Central memory CD8-positive, alpha-beta T cell (primary cell): ENCODE results near the gene CDK5RAP2.
"Not testable (repeated sequence)": the region's sequence is repeated elsewhere in the genome, so short reads cannot be mapped to it uniquely, and the experiment has no call there.

Experiments
- ATAC-seq: fragments of 150-1000 bp; cut with Tn5 transposase; replicated peaks from 2 replicates; pipeline ENCODE4 v1.10.0; 2022; ENCODE audit warnings: mild to moderate bottlenecking, moderate FRiP score, moderate number of reproducible peaks; ENCODE audit not compliant: poor library complexity, severe bottlenecking; ENCODE audit errors: extremely low read depth
- DNase-seq, 2 donors: peaks; one replicate each; pipeline ENCODE4 v3.0.0; 2021; ENCODE audit warnings: low spot score in 2 of 2
- H3K27ac Mint-ChIP-seq: one replicate; pipeline ENCODE4 v1.8.0; 2022; ENCODE audit warnings: low read depth, mild to moderate bottlenecking, moderate library complexity, mixed read lengths
- H3K27me3 Mint-ChIP-seq: one replicate; pipeline ENCODE4 v1.8.0; 2022; ENCODE audit warnings: mixed read lengths
- H3K36me3 Mint-ChIP-seq: one replicate; pipeline ENCODE4 v1.8.0; 2022; ENCODE audit warnings: mild to moderate bottlenecking, moderate library complexity, mixed read lengths; ENCODE audit not compliant: insufficient read depth
- H3K4me1 Mint-ChIP-seq: one replicate; pipeline ENCODE4 v1.8.0; 2022; ENCODE audit warnings: mixed read lengths
- H3K4me3 Mint-ChIP-seq: one replicate; pipeline ENCODE4 v1.8.0; 2022; ENCODE audit warnings: mild to moderate bottlenecking, moderate library complexity, mixed read lengths
- H3K9me3 Mint-ChIP-seq: one replicate; pipeline ENCODE4 v1.8.0; 2022; ENCODE audit warnings: mixed read lengths

Gene CDK5RAP2

GRCh38 chr9:120515996-120516395, 64.0 kb downstream of the CDK5RAP2 start:
- DNase-seq, H3K27ac Mint-ChIP-seq, H3K9me3 Mint-ChIP-seq, H3K4me3 Mint-ChIP-seq, ATAC-seq, H3K27me3 Mint-ChIP-seq: not testable (repeated sequence)
- H3K36me3 Mint-ChIP-seq, result peaks cover 42% of the 10 kb centered on the region
- peaks cover 11% of the 10 kb centered on the region for H3K4me1 Mint-ChIP-seq

GRCh38 chr9:120515481-120515880, 64.5 kb downstream of the CDK5RAP2 start:
- H3K4me3 Mint-ChIP-seq, ATAC-seq, H3K9me3 Mint-ChIP-seq, DNase-seq, H3K27me3 Mint-ChIP-seq, H3K27ac Mint-ChIP-seq: not testable (repeated sequence)
- Mint-ChIP-seq H3K4me1 (peaks cover 12% of the 10 kb centered on the region), H3K36me3 (peaks cover 43% of the 10 kb centered on the region)

- ATAC-seq, result no peak
- no peak overlapping the region for H3K27ac Mint-ChIP-seq
- no peaks in the 10 kb centered on the region for H3K27me3 Mint-ChIP-seq
- peaks cover 37% of the 10 kb centered on the region for H3K36me3 Mint-ChIP-seq
- no peak overlapping the region for H3K4me3 Mint-ChIP-seq
- H3K9me3 Mint-ChIP-seq, result no peaks in the 10 kb centered on the region
- peaks cover 15% of the 10 kb centered on the region for H3K4me1 Mint-ChIP-seq
- DNase-seq, result no peak
These were observed 65.6 kb downstream of the CDK5RAP2 start for GRCh38 chr9:120514405-120514804.

GRCh38 chr9:120513825-120514396, 66.1 kb downstream of the CDK5RAP2 start:
- H3K27ac Mint-ChIP-seq, result no peak overlapping the region

GRCh38 chr9:120510816-120511215, 69.2 kb downstream of the CDK5RAP2 start:
- H3K27ac Mint-ChIP-seq, result no peak overlapping the region
- H3K9me3 Mint-ChIP-seq, result no peaks in the 10 kb centered on the region

More at GRCh38 chr9:120513825-120514396, 66.1 kb downstream of the CDK5RAP2 start:
- Mint-ChIP-seq H3K27me3 (no peaks in the 10 kb centered on the region), H3K4me3 (no peak overlapping the region), H3K9me3 (no peaks in the 10 kb centered on the region), H3K36me3 (peaks cover 37% of the 10 kb centered on the region), H3K4me1 (peaks cover 15% of the 10 kb centered on the region)
- DNase-seq, result no peak
- ATAC-seq, result no peak

GRCh38 chr9:120507936-120508510, 71.9 kb downstream of the CDK5RAP2 start:
- Mint-ChIP-seq H3K4me3 (no peak overlapping the region), H3K27ac (no peak overlapping the region), H3K4me1 (peaks cover 26% of the 10 kb centered on the region), H3K9me3 (no peaks in the 10 kb centered on the region), H3K36me3 (peaks cover 12% of the 10 kb centered on the region), H3K27me3 (no peaks in the 10 kb centered on the region)
- DNase-seq (no peak), ATAC-seq (no peak)

More at GRCh38 chr9:120510816-120511215, 69.2 kb downstream of the CDK5RAP2 start:
- no peak for DNase-seq
- no peak for ATAC-seq
- Mint-ChIP-seq H3K27me3 (no peaks in the 10 kb centered on the region), H3K4me3 (no peak overlapping the region), H3K36me3 (peaks cover 18% of the 10 kb centered on the region), H3K4me1 (peaks cover 17% of the 10 kb centered on the region)

GRCh38 chr9:120505186-120505585, 74.8 kb downstream of the CDK5RAP2 start:
- H3K36me3 Mint-ChIP-seq, result peaks cover 7% of the 10 kb centered on the region
- H3K4me3 Mint-ChIP-seq, result no peak overlapping the region
- H3K27ac Mint-ChIP-seq, result peak overlapping the region; percentile 0

GRCh38 chr9:120500733-120501132, 79.2 kb downstream of the CDK5RAP2 start:
- Mint-ChIP-seq H3K27ac (no peak overlapping the region), H3K27me3 (no peaks in the 10 kb centered on the region), H3K4me1 (peaks cover 32% of the 10 kb centered on the region), H3K4me3 (no peak overlapping the region), H3K9me3 (no peaks in the 10 kb centered on the region), H3K36me3 (peaks cover 4% of the 10 kb centered on the region)
- DNase-seq, result no peak
- no peak for ATAC-seq

More at GRCh38 chr9:120505186-120505585, 74.8 kb downstream of the CDK5RAP2 start:
- H3K9me3 Mint-ChIP-seq, result no peaks in the 10 kb centered on the region
- ATAC-seq (no peak), DNase-seq (no peak)
- no peaks in the 10 kb centered on the region for H3K27me3 Mint-ChIP-seq
- H3K4me1 Mint-ChIP-seq, result peaks cover 38% of the 10 kb centered on the region

- H3K36me3 Mint-ChIP-seq, H3K27me3 Mint-ChIP-seq: not testable (repeated sequence)
These were observed 82.1 kb downstream of the CDK5RAP2 start for GRCh38 chr9:120497865-120498264.

GRCh38 chr9:120496438-120496837, 83.5 kb downstream of the CDK5RAP2 start:
- H3K9me3 Mint-ChIP-seq, ATAC-seq, DNase-seq, H3K27me3 Mint-ChIP-seq, H3K36me3 Mint-ChIP-seq, H3K4me3 Mint-ChIP-seq, H3K27ac Mint-ChIP-seq: not testable (repeated sequence)
- H3K4me1 Mint-ChIP-seq, result peaks cover 13% of the 10 kb centered on the region

More at GRCh38 chr9:120497865-120498264, 82.1 kb downstream of the CDK5RAP2 start:
- not testable (repeated sequence) for H3K9me3 Mint-ChIP-seq, H3K4me3 Mint-ChIP-seq, H3K27ac Mint-ChIP-seq, DNase-seq, ATAC-seq
- H3K4me1 Mint-ChIP-seq, result peaks cover 22% of the 10 kb centered on the region

GRCh38 chr9:120490888-120491595, 88.9 kb downstream of the CDK5RAP2 start:
- H3K9me3 Mint-ChIP-seq, result peaks cover 6% of the 10 kb centered on the region
- H3K27me3 Mint-ChIP-seq, result no peaks in the 10 kb centered on the region
- H3K36me3 Mint-ChIP-seq, result peaks cover 33% of the 10 kb centered on the region
- no peak overlapping the region for H3K4me3 Mint-ChIP-seq
- peaks cover 6% of the 10 kb centered on the region for H3K4me1 Mint-ChIP-seq
- peak overlapping the region; percentile 44 for H3K27ac Mint-ChIP-seq
- ATAC-seq (no peak), DNase-seq (no peak)

- Mint-ChIP-seq H3K27me3 (no peaks in the 10 kb centered on the region), H3K36me3 (peaks cover 44% of the 10 kb centered on the region), H3K4me3 (no peak overlapping the region), H3K9me3 (no peaks in the 10 kb centered on the region), H3K4me1 (peaks cover 5% of the 10 kb centered on the region), H3K27ac (no peak overlapping the region)
- ATAC-seq (no peak), DNase-seq (no peak)
These were observed 93.1 kb downstream of the CDK5RAP2 start for GRCh38 chr9:120486835-120487234.

- Mint-ChIP-seq H3K36me3 (peaks cover 46% of the 10 kb centered on the region), H3K27me3 (no peaks in the 10 kb centered on the region), H3K27ac (no peak overlapping the region), H3K4me3 (no peak overlapping the region), H3K4me1 (peaks cover 5% of the 10 kb centered on the region), H3K9me3 (no peaks in the 10 kb centered on the region)
- no peak for DNase-seq
- no peak for ATAC-seq
These were observed 93.6 kb downstream of the CDK5RAP2 start for GRCh38 chr9:120486347-120486746.
